SW 1271 (cell line): Measurements from ENCODE around the gene SEMA5B.
A peak's percentile ranks its signal among the peaks of the same experiment; 100 is the strongest.

Source experiments
- DNase-seq, 2 experiments: peaks; one replicate each; lab custom pipeline; 2025; lab: John Stamatoyannopoulos, UW

The SEMA5B gene

DNA sequence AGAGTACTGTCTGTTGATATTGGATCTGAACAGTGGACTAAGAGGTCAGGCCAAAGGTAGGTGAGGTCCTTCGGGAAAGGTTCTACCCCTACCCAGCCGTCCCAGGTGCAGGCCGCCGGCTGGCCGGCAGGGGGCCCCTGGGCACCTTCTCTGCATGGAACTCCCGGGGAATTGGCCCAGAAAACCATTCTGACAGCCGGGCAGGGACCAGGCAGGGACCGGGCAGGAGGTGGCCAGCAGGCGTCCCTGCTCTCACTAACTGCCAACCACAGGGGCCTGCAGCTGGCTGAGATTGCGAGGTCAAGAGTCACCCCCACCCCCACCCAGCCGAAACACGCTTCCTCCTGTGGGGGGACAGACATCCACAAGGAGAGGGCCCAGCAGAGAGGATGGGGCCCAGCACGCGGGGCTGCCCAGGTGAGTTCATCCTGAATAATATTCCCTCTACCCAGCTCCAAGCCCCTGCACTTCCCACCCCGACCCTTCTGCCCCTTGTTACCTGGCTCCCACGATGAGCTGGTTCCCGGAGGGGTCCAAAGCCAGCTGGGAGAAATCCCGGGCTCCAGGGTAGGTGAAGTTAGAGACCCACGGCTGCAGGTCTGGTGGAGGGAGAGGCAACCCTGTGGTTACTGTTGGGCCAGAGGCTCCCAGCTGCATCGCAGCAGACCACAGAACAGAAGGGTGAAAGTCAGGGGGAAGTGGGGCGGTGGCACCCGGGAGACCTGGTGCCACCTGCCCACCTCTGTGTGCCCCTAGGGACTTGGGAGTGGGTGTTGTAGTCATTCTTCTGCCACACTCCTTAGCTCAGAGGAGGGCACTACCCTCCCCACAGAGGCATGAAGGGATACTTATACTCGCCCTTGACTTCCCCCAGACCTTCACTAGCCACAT lies 84.4 kb downstream of the SEMA5B start:
- DNase-seq, result peak; percentile 38 to 61

DNA sequence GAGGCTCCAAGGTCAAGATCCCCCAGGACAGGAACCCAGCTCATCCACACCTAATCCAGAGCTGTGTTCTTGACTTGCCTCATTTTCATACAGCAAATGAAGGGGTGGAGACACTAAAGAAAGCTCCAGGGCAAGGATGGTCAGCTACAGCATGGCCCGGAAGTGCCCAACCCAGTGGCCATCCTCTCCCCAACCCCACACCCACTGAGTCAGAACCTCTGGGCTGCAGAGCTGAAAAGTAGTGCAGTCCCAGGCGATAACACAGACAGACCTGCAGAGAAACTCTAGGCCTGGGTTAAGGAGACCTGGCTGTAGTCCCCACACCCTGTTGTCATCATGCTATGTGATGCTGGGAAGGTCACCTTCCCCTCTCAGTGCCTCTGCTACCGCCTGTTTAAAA lies 85.3 kb downstream of the SEMA5B start:
- DNase-seq, result no peak

DNA sequence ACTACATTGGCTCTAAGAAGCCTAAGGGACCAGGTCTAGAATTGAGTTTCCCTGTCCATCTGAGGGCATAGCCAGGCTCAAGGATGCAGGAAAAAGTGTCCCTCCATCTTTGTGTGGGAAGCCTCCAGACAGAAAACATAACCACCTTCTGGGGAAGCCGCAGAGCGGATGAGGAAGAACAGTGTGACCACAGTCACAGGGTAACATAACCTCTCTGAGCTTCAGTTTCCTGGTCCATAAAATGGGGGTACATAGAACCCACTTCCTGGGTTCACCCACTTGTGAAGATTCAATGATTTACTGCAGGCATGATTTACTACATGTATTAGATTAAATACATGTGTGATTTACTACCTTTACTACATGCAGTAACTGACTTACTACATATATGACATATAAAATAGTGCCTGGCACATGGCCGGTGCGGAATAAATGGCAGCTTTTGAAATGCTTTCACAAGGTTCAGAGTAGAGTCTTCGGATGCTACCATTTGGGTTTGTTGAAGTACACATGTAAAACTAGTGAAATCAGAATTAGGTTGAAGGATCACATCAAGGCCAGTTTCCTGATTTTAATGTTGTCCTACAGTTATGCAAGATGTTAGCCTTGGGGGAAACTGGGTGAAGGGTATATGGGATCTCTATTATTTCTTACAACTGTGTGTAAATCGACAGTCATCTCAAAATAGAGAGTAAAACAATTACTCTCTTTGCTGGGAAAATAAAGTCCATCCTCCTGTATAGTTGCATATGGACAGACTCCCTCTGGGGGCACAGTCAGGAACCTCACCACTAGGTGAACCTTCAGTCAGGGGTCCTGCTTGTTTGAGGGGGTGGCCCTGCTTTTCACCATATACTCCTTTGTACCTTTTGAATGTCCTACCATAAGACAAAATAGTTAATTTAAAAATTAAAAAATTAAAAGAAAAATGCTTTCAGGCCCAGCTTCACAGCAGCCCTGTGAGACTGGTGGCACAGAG lies 86.0 kb downstream of the SEMA5B start:
- no peak for DNase-seq

DNA sequence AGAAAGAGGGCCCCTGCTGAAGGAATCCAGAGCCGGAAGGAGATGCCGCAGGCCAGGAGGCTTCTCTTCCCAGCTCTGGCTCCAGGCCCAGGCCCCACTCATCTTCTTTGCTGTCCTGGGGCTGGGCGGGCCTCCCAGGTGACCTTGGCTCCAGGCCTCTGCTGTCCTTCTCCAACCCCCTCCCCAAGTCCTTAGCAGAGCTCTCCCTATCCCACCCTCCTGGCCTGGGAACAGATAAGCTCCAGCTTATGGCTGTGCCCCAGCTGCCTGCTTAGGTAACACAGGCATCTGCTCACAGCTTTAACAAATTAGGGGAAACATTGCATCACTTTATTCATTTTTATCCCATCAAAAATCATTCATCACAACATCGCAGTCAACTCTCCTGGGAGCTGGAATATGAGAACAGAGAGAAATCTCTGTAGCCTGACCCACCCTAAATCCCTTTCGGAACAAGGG lies 86.9 kb downstream of the SEMA5B start:
- no peak for DNase-seq

DNA sequence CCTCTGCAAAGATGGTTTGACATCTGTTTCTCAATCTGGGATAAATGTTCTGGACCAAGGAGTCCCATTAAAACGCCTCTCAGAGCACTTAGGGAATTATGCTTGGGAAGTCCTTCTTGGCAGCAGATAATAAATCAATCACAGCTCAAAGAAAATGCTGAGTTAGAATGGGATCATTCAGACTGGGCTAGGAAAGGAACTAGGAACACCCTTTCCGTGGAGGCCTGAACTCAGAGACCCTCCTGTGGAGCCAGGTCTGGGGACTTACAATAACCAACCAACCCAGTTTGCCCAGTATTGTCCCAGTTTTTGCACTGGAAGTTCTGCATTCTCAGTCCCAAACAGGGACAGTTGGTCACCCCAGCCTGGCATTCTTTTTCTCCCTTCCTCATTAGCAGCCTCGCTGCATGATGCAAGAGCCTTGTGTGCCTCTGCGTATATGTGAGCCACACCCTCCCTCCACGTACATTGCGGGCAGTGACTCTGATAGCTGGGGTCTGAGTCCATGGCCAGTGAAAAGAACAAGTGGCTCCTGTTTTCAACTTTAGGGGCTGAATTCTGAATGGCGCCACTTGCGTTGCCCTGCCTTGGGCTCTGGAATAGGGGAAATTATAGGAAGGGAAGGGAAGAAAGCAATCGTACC lies 88.7 kb downstream of the SEMA5B start:
- no peak for DNase-seq

DNA sequence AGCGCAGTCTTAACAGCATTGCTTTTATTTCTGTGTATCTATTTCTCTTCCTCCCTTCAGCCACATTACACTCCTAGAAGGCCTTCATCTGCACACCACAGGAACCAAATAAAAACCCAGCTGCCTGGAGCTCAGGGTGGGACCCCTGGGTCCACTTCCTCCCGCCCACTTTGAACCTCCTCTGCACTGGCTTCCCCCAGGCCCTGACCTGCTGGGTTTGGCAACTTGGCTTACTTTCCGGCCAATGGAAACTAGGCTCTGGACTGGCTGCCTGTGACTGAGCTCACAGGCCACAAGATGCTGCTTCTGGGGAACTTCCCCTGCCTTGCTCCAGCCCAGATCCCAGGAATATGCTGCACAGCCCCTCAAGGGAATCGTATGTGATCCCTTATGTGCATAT lies 89.8 kb downstream of the SEMA5B start:
- DNase-seq, result no peak

DNA sequence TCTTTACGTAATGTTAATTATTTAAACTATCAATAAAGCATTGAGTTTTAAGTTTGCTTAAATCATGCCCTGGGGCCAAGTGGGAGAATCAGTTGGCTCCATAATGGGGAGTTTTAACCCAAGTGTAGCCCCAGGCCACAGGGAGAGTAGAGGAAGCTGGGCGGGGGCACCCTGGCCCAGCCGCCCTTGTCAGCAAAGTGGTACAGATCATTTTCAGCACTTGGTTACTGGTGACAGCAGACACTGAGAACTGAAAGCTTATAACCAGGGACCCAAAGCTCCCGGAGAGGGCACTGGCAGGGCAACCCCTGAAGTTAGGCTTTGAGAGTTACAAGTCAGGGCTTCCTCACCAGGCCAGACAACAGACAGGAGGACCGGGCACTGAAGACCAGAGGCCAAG lies 90.6 kb downstream of the SEMA5B start:
- no peak for DNase-seq

DNA sequence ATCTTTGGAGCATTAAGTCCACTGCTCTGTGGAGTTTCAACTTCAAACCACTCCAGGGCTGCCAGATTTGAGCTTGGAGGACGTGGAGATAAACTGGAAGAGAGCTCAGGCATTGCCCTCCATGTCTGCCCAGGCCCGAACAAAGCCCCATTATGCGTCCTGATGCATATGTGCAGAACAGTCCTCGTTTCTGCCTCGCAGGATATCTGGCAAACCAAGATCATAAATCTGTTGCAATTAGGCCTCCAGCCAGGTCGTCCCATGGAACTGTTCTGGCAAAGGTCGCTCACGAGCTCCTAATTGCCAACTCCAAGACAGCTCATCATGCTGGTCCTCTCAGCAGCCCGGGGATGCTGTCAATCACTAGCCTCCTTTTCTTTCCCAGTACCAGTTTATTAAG lies 91.2 kb downstream of the SEMA5B start:
- DNase-seq, result no peak

DNA sequence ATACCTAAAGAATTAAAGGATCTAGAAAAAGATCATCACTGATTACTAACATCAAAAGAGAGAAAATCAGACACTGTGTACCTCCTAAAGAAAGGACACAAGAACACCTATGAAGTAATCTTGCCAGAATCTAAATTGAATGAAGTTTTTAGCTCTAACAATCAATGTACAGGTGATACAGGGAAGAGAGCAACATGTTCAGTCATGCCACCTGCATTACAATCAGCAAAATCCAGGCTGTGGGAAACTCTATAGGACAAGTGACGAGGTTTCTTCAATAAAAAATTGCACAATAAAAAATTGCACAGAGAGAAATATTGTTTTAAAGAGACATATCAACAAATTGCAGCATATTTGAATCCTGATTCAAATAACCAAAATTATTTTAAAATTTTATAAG lies 93.3 kb downstream of the SEMA5B start:
- DNase-seq, result no peak

DNA sequence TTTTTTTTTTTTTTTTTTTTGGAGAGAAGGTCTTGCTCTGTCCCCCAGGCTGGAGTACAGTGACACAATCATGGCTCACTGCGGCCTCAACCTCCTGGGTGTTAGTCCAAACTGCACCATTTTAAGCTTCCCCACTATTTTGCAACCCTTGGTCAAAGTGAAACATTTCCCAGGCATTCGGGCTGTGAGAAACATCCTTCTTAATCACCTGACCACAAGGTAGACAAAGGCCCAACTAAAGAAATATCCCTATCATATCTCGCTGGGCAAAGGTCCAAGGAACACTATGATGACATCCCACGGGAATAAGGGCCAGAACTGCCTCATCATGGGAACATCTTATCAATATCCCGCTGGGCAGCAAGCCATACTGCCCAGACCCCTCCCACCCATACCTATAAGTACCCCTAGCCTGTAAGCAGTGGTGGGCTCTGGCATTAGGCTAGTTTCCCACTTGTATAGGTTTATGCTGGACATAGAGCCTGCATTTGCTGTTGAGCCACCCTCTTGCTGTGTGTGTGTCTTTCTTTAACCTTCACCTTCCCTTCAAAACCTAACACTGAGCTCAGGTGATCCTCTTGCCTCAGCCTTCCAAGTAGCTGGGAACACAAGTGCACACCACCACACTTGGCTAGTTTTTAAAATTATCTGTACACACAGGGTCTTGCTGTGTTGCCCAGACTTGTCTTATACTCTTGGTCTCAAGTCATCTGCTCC lies 95.2 kb downstream of the SEMA5B start:
- DNase-seq, result no peak

DNA sequence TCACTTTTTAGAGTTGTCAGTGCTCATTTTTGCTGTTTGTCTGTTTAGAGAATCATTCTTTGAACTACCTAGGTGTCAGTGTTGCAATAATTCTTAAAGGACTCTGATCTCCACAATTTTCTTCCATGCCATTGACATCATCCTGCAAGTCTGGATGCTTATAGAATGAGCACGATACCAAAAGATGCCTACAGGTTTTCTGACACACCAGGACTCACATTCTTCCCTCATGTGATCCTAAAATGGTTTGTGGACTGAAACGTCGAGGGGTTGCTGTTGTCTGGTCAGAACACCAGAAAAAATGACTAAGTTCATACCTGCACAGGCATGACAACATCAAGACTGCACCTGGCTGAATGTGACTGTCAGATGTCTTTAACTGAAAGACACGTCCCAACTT lies 95.9 kb downstream of the SEMA5B start:
- DNase-seq, result no peak

DNA sequence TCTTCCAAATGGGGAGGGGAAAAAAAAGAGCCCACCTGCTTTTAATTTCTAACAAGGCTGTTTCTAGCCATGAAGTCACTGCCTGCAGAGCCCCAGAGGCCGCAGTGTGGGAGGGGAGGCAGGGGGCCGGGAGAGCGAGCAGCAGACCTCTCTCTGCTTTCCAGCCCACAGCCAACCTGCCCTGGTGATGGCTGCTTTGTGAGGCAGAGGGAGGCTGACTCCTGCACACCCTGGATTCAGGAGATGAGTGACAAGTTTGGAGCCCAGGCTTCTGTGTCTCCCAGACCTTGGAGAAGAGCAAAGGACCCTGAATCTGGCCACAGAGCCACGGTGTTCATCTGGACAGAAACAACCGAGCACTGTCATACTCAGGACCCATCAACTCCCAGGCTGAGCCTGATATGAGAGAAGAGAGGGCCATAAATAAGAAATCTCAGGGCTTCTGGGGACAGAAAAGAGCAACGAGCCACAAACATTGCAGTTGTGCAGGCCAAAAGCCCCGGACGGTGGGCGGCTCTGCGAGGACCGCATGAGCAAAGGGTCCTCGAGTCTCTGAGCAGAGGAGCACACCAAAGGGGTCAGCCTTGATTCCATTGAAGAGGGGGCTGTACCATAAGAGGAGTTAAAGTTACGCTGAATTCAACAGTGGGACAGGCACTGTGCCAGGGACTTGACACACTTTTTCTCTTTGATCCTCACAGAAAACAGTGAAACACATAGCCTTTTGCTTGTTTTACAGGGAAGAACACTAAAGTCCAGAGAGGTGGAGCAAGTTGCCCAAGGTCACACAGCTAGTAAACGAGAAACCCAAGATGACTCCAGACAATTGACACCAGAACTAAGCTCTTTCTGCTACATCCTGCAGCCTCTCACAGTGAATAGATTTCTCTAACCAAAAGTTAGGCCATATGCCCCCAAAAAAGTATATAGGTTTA lies 97.2 kb downstream of the SEMA5B start:
- DNase-seq, result no peak

DNA sequence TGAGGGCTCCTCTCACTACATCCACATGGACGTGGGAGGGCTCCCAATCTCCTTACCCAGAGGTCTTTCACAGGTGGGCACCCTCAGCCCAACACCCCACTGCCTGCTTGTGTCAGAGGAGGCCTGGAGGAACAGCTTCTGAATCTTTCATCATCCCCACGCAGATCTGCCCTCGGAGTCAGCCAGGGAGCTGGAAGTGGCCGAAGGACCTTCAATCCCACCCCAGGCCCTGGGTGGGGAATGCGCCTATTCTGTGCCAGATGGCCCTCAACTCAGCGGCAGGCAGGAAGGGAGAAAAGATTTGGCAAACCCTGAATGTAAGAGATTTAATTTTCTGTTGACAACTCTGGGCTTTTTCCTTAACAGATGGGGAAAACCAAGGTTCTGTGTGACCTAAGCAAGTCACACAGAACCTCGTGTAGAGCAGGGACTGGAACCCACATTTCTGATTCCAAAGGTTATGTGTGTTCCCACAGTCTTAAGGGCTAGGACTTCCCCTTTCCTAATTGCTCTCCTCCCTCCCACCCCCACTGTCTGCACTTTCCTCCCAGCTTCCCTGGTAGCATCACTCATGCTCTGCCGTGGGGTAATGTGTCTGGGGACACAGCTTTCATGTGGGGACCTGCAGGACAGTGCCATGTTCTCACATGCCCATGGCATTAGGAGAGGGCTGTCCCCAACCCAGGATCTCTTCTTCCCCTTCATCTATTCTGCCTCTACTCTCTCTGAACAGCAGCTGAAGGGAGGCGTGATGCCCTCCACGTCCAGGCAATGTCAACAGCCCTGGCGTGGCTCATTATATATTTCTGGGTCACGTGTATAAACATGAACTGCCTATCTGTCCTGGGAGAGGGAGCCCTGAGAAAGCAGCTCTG lies 98.1 kb downstream of the SEMA5B start:
- no peak for DNase-seq

DNA sequence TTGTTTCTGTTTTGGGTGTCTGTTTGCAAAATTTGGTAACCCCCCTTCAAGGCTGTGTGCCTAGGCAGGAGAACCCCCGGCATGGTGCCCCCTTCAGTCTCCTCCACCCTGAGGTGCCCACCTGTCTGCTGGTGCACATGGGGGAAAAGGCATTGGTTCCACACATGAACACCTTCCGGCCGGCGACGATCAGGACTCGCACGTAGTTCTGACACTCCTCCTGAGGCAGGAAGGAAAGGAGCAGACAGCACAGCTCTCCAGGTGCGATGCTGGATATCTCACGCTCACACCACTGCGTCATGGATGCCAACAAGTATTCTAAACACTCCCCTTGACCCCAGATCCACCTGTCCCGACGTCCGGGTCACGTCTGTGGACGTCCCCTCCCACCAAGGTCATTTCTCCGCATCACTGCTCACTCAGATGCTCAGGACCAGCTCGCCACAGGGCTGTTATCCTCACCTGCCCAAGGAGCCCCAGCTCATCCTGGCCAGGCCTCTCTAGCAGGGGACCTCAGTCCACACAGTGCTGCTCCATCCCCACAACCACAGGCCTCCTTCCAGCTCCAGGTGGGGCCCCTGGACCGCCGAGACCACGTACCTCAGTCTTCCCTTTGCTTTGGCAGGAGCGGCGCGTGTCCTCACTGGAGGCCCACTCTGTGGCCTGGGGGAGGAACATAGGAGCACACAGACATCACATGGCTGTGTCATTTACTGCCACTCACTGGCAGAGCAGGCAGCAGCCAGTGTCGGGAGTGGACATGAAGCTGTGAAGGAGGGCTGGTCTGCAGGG lies 99.0 kb downstream of the SEMA5B start:
- DNase-seq, result no peak

DNA sequence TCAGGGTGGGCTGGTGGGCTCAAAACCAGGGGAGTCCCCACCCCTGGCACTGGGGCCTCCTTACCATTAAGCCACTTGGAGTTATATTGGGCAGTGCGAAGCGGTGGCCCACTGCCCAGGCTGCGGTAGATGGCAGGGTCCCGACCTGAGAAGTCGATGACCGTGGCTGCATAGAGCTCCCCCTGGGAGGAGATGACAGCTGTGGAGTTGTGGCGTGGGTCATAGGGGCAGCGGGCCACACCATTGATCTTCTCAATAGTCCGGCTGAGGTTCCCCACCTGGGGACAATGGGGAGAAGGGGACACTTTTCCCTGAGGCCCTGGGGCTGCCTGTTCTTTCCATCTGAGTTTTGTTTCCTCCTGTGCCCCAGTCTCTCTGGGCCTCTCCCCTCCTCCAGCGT lies 99.8 kb downstream of the SEMA5B start:
- DNase-seq, result no peak

DNA sequence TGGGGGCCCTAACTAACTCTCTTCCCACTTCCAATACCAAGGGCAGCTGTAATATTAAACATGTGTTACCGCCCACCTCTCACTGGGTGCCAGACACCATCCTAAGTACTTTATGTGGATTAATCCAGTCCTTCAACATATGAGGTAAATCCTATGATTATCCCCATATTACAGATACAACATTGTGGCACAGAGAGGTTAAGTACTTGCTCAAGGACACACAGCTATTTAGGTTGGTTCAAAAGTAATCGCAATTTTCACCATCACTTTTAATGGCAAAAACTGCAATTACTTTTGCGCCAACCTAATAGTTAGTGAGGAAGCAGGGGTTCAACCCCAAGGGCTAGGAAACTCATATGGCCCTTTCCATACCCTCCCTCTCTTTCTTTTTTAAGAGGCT lies 100.8 kb downstream of the SEMA5B start:
- DNase-seq, result no peak

DNA sequence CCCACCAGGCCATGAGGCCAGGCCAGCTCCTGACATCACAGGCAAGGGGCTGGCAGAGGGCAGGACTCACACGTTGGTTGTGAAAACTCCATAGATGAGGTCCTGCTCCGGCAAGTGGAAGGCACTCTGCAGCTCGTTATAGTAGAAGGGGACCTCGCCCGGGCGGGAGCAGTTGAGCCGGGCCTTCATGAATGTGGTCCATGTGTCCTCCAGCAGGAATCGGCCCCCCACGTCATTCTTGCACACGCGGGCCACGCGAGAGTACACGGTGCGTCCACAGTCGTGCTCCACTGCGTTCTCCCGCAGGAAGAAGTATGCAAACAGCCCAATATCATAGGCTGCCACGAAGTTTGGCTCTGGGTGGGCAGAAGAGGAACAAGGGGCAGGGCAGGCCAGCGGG lies 101.2 kb downstream of the SEMA5B start:
- DNase-seq, result no peak

DNA sequence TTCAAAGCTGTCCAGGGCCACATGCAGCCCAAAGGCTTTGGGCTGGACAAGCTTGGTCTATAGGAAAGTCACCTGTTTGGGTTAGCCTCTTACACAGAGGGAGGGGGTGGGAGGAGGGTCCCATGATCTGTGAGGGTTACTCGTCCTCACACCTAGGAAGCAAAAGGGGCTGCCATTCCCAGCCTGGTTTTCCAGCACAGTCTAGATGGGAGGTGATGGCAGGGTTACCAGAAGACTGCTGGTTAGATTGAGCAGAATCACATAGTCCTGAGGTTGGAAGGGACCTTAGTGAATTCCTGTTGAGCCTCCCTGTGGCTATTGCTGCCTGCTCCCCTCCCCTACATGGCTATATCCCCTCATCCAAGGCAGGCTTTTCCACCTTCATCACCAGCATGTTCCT lies 101.8 kb downstream of the SEMA5B start:
- no peak for DNase-seq

DNA sequence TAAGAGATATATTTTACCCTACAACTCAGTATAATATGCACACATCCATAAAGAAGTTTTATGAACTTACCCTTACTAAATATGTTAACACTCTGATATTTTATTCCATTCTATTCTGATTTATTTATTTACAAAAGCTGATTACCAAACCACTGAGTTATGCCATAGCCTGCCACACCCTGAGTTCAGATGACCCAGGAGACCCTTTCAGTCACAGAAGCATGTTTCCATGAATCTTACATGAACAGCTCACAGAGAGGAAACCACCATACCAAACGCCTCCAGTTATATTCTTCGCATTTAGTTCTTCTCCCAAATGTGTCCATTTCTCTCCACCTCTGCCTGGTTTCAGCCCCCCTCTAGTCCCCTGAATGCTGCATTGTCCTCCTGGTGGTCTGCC lies 103.5 kb downstream of the SEMA5B start:
- DNase-seq, result no peak
